ENCODE measurements around the gene RASAL2. TPM values are rescaled to one million over a fixed set of nuclear protein-coding genes. Genes with fewer than 3 reads are reported as not detected.

Gene RASAL2
- total and polyA plus RNA-seq, 2 of the 13 experiments (the other 11 are each of a cell fraction or from before 2014, with no cell fraction given) = 5.4 to 5.9 TPM

DNA sequence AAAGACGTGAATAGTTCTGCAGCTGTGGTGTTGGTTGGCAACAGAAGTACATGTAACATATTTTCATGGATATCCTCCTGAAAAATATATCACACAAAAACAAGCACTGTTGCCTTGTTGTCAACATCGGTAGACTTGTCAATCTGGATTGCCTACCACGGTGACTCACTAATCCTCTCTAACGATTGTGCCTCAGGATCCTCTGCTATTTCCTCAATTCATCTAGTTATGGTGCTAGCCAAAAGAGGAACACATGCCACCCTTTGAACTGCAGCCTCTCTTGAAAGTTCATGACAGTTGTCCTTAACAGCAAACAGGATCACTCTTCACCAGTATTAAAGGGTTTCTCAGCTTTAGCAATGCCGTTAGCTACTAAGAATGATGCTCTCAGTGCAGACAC, 25.7 kb downstream of the RASAL2 start:
- POLR2A ChIA-PET = no interaction called here
- no peak for FAIRE-seq
- no peaks in the 10 kb centered on the region for H4K20me1 ChIP-seq (ENCODE audit: insufficient read depth, low read length)
- H3K79me2 ChIP-seq (ENCODE audit: insufficient read depth, low read length) = no peaks in the 10 kb centered on the region
- H3K4me1 ChIP-seq (ENCODE audit: insufficient read depth, low read length) = peaks cover 9% of the 10 kb centered on the region; the same call in 1 of the 2 replicates
- H2AFZ ChIP-seq (ENCODE audit: low read length) = no peak overlapping the region
- CTCF ChIA-PET (ENCODE audit: low intra/inter-chr PET ratio, low total read pairs) = no interaction called here
- 71% methylated on average over 5 of the region's 5 CpGs for WGBS (ENCODE audit: low lambda C conversion rate)
- H3K9me3 ChIP-seq (ENCODE audit: low read length) = no peaks in the 10 kb centered on the region
- ATAC-seq = no peak
- no peak overlapping the region for H3K27ac ChIP-seq (ENCODE audit: extremely low read length, insufficient read depth, low read length)
- intact Hi-C loops (cut with micrococcal nuclease; ENCODE audit: unreplicated experiment) (no loop called here), in situ Hi-C loops (cut with HindIII; ENCODE audit: extremely low pct_ligation_motif_present, low pct_unique_long_range_greater_than_20kb) (no loop called here)
- BruUV-seq (replicated peaks) = no TSS peak
- H3K36me3 ChIP-seq (replicated peaks in 1 of 2; ENCODE audit: control insufficient read depth in 1 of 2, insufficient read depth in 2 of 2, low read length in 2 of 2) = no peaks in the 10 kb centered on the region
- H3K4me2 ChIP-seq (ENCODE audit: low read depth, low read length) = no peak overlapping the region
- no peak for DNase-seq (ENCODE audit: low spot score)
- no peak overlapping the region for H3K9ac ChIP-seq (ENCODE audit: insufficient read depth, low read depth, low read length)
- no peak overlapping the region for H3K4me3 ChIP-seq (replicated peaks in 1 of 3; ENCODE audit: insufficient read depth in 1 of 3, low read depth in 2 of 3, low read length in 3 of 3)
- no peaks in the 10 kb centered on the region for H3K27me3 ChIP-seq (ENCODE audit: control insufficient read depth in 1 of 2, insufficient read depth in 2 of 2, low read length in 2 of 2)
- TF ChIP-seq ZNF280D (CRISPR knock-in tag; IDR thresholded peaks at IDR 0.05) = no peak
- TF ChIP-seq RFXAP (CRISPR knock-in tag; IDR thresholded peaks at IDR 0.05; ENCODE audit: borderline replicate concordance) = no peak
- TF ChIP-seq ZBTB21 (CRISPR knock-in tag; IDR thresholded peaks at IDR 0.05) = no peak
- no peak for TF ChIP-seq HMGXB4 (CRISPR knock-in tag; IDR thresholded peaks at IDR 0.05; ENCODE audit: borderline replicate concordance in 1 of 2, low read depth in 1 of 2)

Measured in HepG2 (cell line).